Small intestine (tissue), 7 donors: Measurements from ENCODE around the gene ARHGAP10. TPM values are rescaled to one million over a fixed set of nuclear protein-coding genes. Genes with fewer than 3 reads are reported as not detected.

ENCODE experiments used
- DNase-seq, 2 donors: peaks; one replicate each; pipeline versions ENCODE4 v3.0.0 to v3.0.0-alpha.2; 2013
- FAIRE-seq: peaks from 2 replicates; lab custom pipeline; 2012; peaks lifted over from hg19 to GRCh38; lab: Jason Lieb, UNC
- H3K27ac ChIP-seq, 3 donors: one replicate each; pipeline ENCODE4 v1.5.1; 2013; ENCODE audit warnings: low read length in 2 of 3, mild to moderate bottlenecking in 2 of 3, control low read depth in 1 of 3, inconsistent platforms in 1 of 3, low read depth in 1 of 3, moderate library complexity in 1 of 3
- H3K27me3 ChIP-seq, 3 donors: one replicate each; pipeline ENCODE4 v1.6.1; 2013; ENCODE audit warnings: low read length in 3 of 3, inconsistent platforms in 1 of 3; ENCODE audit not compliant: control insufficient read depth in 3 of 3, insufficient read depth in 3 of 3
- H3K36me3 ChIP-seq, 3 donors: one replicate each; pipeline ENCODE4 v1.6.1; 2013; ENCODE audit warnings: low read length in 3 of 3, inconsistent platforms in 1 of 3, low read depth in 1 of 3, mild to moderate bottlenecking in 1 of 3, moderate library complexity in 1 of 3; ENCODE audit not compliant: control insufficient read depth in 3 of 3, insufficient read depth in 2 of 3
- H3K4me1 ChIP-seq, 3 donors: one replicate each; pipeline ENCODE4 v1.6.1; 2013; ENCODE audit warnings: low read length in 2 of 3, inconsistent platforms in 1 of 3, low read depth in 1 of 3, mild to moderate bottlenecking in 1 of 3, moderate library complexity in 1 of 3; ENCODE audit not compliant: control insufficient read depth in 3 of 3, insufficient read depth in 2 of 3
- H3K4me3 ChIP-seq, 3 donors: one replicate each; pipeline ENCODE4 v1.5.1; 2013; ENCODE audit warnings: low read length in 3 of 3, control low read depth in 1 of 3, inconsistent platforms in 1 of 3, low read depth in 1 of 3, mild to moderate bottlenecking in 1 of 3, moderate library complexity in 1 of 3
- H3K9me3 ChIP-seq, 2 donors: one replicate each; pipeline ENCODE4 v1.6.1; 2013; ENCODE audit warnings: low read depth in 1 of 2, low read length in 1 of 2; ENCODE audit not compliant: control insufficient read depth in 2 of 2, insufficient read depth in 1 of 2
- WGBS, 3 donors: extraction: QIAGEN DNeasy Blood & Tissue Kit; methylation state at CpG; one replicate each; pipeline ENCODE4 v1.1.7; 2013; 5-methylcytosine and 5-hydroxymethylcytosine counted together
- polyA plus RNA-seq, 4 donors: library from polyadenylated mRNA; stranded (reverse) in 3 of 4; unstranded in 1 of 4; fragments of 200-250 nt in 3 of 4; fragments of 120-200 nt in 1 of 4; gene quantifications; one replicate each; pipeline versions ENCODE4 v1.2.1 to v1.2.3, GENCODE V29; 2013
- donor health status: healthy with polysubstance abuse.
- donor health status: control.
- donor health status: control.
- donor health status: Bipolar disorder and iron deficiency.
- donor health status: healthy.

The ARHGAP10 gene
- polyA plus RNA-seq, 4 donors = 3.4 to 13.2 (median 6.7) TPM

DNA sequence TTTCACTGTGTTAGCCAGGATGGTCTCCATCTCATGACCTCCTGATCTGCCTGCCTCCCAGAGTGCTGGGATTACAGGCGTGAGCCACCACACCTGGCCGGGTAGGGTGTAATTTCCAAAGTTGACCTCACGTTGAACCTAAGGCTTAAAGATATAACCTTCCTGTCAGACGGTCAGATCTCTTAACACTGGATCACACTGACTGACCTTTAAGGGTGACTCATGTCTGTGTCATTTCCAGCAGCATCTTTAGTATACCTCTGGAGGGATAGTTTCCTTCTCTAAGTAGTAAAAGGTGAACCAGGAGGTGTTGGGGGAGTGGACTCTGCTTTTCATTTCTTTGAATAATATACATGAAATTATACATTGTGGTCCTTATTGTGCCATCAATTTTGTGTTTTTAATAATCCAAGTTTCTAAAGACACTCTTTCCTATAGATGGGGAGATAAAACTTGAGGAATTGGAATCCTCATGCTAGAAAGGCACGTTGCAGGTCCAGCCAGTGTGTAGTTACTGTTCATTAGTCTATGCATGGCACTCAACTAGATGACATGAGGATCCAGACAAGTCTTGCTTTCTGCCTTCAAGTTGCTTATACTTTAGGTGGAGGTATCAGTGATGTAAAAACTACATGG lies 45.7 kb downstream of the ARHGAP10 start:
- Histone ChIP-seq H3K4me1 (peaks cover 3 to 22% (median 7%) of the 10 kb centered on the region in 3 donors), H3K9me3 (no peaks in the 10 kb centered on the region), H3K27ac (no peak overlapping the region), H3K4me3 (no peak overlapping the region), H3K36me3 (no peaks in the 10 kb centered on the region), H3K27me3 (no peaks in the 10 kb centered on the region)
- DNase-seq = peak in 1 of 2 donors; percentile 62
- WGBS, 3 donors = 33 to 61% (median 44%) methylated on average over 5 of the region's 5 CpGs
- FAIRE-seq = no peak

DNA sequence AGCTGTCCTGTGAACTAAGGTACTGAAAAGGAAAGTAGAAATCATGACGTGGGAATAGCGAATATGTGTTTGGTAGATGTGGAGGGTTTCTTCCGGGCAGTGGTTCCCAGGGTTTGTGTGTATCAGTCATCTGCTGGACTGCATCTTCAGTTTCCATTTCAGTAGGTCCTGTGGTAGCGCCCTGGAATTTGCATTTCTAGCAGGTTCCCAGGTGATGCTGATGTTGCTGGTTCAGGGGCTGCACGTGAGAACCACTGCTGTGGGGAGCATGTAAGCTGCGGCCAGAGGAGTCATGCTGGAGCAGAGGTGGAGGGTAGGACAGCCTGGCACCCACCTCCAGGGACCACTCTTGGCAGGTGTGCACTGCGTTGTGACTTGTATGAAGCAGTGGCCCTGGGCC lies 47.1 kb downstream of the ARHGAP10 start:
- H3K4me3 ChIP-seq = no peak overlapping the region
- H3K9me3 ChIP-seq = no peaks in the 10 kb centered on the region
- WGBS, 3 donors = 89 to 94% (median 93%) methylated on average over 7 of the region's 7 CpGs
- DNase-seq (no peak), FAIRE-seq (no peak)
- peaks cover 0 to 12% (median 5%) of the 10 kb centered on the region in 3 donors for H3K4me1 ChIP-seq
- no peaks in the 10 kb centered on the region for H3K27me3 ChIP-seq
- no peak overlapping the region for H3K27ac ChIP-seq
- no peaks in the 10 kb centered on the region for H3K36me3 ChIP-seq

DNA sequence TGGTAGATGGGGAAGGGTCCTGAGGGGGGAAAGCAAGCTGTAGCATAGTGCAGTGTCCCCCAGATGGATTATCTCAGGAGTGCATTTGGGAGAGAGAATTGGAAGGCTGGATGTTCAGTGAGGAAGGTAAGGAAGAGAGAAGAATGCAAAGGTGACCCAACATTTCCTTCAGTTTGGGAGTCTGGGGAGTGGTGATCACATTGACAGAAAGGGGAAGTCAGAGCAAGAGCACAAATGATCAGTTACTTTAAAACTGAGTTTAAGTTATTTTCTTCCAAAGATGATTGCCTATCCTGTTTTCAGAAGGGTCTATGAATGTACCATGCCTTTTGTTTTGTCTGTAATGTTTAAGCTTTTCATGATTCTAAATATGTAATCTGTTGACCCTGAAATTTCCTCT lies 47.6 kb downstream of the ARHGAP10 start:
- Histone ChIP-seq H3K27me3 (no peaks in the 10 kb centered on the region), H3K27ac (no peak overlapping the region), H3K36me3 (no peaks in the 10 kb centered on the region), H3K4me3 (no peak overlapping the region), H3K9me3 (no peaks in the 10 kb centered on the region), H3K4me1 (peaks cover 0 to 12% (median 5%) of the 10 kb centered on the region in 3 donors)
- FAIRE-seq (no peak), DNase-seq (no peak)

DNA sequence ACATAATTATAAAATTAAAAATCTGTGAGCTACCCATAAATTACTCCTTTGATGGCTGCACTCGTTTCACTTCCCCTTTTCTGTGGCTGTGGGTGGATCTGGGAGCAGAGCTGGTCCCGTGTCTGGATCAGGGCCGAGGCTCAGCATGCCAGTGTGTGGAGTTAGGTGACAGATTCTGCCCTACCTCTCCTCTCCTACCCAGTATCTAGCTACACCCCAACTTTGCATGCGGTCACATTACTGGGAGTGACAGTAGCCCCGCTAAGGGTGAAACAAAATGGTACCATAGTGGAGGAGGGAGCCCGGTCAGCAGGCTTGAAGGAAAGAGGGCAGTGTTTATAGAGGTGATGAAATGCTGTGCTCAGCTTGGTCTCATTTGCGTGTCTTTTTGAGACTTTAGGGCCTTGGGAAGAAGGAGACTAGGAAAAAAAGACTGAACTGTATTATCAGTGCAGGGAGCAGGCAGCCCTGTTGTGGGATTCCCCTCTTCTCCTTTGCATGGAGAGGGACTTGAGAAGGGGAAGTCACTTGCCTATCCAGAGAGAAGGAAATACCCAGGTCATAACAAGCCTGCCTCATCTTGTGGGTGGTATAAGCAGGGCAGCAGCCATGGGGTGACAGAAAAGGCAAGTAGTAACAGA lies 48.4 kb downstream of the ARHGAP10 start:
- Histone ChIP-seq H3K36me3 (no peaks in the 10 kb centered on the region), H3K4me1 (peaks cover 0 to 11% (median 5%) of the 10 kb centered on the region in 3 donors), H3K27me3 (no peaks in the 10 kb centered on the region), H3K4me3 (no peak overlapping the region), H3K27ac (peak overlapping the region in 1 of 3 donors; percentile 4), H3K9me3 (no peaks in the 10 kb centered on the region)
- FAIRE-seq = no peak
- WGBS, 3 donors = 68 to 85% (median 75%) methylated on average over 7 of the region's 7 CpGs
- no peak for DNase-seq

DNA sequence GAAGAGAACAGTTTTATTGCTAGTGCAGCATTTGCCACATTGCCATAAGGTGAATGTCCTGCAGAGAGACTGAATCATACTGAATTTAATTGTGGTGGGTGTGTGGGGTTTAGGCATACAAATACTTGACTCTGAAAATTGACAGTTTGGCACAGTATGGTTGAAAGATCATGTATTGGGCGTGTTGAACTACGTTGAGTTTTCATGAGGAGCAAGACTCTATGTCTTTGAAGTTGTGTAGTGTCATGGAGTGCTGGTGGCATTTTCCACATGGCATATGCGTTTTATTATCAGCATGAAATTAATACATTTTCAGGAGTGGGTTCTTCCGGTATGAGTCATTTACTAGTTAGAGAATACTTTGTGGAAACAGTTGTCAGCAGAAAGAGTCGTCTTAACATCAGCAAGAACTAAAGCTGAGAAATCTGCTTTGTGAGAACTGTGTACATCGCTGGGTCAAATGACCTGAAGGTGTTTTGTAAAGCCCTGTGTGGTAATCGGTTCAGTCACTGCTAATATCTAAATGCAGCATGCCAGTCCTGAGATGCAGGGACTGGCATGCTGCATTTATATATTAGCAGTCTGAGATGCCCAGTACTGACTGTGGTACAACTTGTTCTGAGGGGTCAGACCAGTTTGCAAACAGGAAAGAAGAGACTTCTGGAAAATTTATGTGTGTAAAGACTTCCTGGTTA lies 50.3 kb downstream of the ARHGAP10 start:
- no peak overlapping the region for H3K27ac ChIP-seq
- H3K4me3 ChIP-seq = no peak overlapping the region
- H3K4me1 ChIP-seq = no peaks in the 10 kb centered on the region
- H3K9me3 ChIP-seq = no peaks in the 10 kb centered on the region
- 63 to 69% (median 67%) methylated on average over 7 of the region's 7 CpGs for WGBS, 3 donors
- no peak for DNase-seq
- no peak for FAIRE-seq
- H3K27me3 ChIP-seq = no peaks in the 10 kb centered on the region
- no peaks in the 10 kb centered on the region for H3K36me3 ChIP-seq

DNA sequence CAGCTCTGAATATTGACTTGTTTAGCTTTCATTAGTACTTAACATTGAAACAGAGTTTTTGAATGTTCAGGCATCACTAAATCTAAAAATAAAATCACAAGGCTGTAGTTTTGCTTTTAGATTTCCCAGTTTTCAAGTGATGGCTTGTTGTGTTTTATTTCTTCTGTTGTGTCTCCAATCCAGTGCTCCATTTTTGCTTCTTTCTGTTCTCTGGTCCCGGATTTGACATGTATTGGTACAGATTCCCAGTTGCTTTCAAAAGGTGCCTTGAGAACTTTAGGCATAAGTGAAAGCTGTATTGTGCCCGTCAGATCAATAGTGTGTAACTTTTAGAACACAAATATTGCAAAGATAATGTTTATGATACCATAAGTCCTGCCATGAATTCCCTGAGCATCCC lies 53.2 kb downstream of the ARHGAP10 start:
- Histone ChIP-seq H3K4me3 (no peak overlapping the region), H3K27ac (no peak overlapping the region), H3K9me3 (no peaks in the 10 kb centered on the region), H3K27me3 (no peaks in the 10 kb centered on the region), H3K4me1 (peaks cover 0 to 1% (median 0%) of the 10 kb centered on the region in 3 donors), H3K36me3 (no peaks in the 10 kb centered on the region)
- FAIRE-seq (no peak), DNase-seq (no peak)
- WGBS, 3 donors = 61 to 73% (median 70%) methylated on average over 2 of the region's 2 CpGs

DNA sequence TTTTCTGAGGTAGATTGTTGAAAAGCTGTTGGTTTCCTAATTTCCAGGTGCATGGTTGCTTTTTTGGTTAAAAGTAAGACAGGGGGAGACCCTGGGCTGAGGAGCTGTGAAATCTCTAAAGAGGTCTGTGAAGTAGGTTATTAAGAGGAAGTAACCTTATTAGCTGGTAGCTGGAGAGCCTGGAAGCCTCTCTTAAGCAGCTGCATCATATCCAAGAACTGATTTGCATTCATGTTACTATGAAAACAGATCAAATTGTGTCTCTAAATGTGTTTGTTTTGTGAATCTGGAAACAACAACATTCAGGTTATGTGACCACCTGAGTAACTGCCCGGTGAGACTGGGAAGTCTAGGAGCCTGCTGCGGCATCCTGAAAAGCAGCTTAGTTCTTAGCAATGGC lies 54.1 kb downstream of the ARHGAP10 start:
- 76 to 93% (median 83%) methylated on average over 2 of the region's 2 CpGs for WGBS, 3 donors
- FAIRE-seq = no peak
- Histone ChIP-seq H3K36me3 (no peaks in the 10 kb centered on the region), H3K27ac (no peak overlapping the region), H3K4me3 (no peak overlapping the region), H3K9me3 (no peaks in the 10 kb centered on the region), H3K27me3 (no peaks in the 10 kb centered on the region), H3K4me1 (peaks cover 0 to 2% (median 0%) of the 10 kb centered on the region in 3 donors)
- no peak for DNase-seq

DNA sequence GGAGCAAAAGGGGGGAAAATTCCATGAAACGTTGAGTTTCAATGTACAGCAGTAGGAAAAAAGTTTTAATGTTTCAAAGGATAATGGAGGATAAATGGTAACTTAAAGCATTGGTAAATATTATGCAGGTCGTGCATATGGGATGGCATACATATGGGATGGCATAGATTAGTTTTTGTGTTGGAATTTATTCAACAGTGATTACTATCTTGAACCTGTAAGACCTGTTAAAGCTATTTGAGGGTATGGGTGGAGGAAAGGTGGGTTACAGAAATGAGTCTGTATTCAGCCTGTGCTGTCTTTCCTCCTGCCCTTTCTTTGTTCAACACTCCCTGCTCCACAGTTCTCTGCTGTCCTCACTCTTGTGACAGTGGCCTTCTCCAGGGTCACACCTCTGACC lies 54.6 kb downstream of the ARHGAP10 start:
- FAIRE-seq (no peak), DNase-seq (no peak)
- peaks cover 0 to 2% (median 0%) of the 10 kb centered on the region in 3 donors for H3K4me1 ChIP-seq
- H3K36me3 ChIP-seq = no peaks in the 10 kb centered on the region
- H3K27ac ChIP-seq = no peak overlapping the region
- no peaks in the 10 kb centered on the region for H3K9me3 ChIP-seq
- 62 to 77% (median 65%) methylated on average over 2 of the region's 2 CpGs for WGBS, 3 donors
- H3K27me3 ChIP-seq = no peaks in the 10 kb centered on the region
- H3K4me3 ChIP-seq = no peak overlapping the region
